KMS-11 (cell line): ENCODE measurements around the gene ATP13A3.

Source experiments
- H2AFZ ChIP-seq: fragments of 200-600 bp; sonication (generic); 2 replicates; pipeline ENCODE4 v1.6.1; 2016; ENCODE audit warnings: antibody characterized with exemption, mixed run types, low read depth
- H3K27ac ChIP-seq: fragments of 200-600 bp; sonication (generic); 2 replicates; pipeline ENCODE4 v1.6.1; 2016; ENCODE audit warnings: mild to moderate bottlenecking, mixed run types
- H3K27me3 ChIP-seq: fragments of 200-600 bp; sonication (generic); 2 replicates; pipeline ENCODE4 v1.6.1; 2017; ENCODE audit warnings: mild to moderate bottlenecking, low read depth, mixed run types, moderate library complexity; ENCODE audit not compliant: insufficient read depth
- H3K36me3 ChIP-seq: fragments of 200-600 bp; sonication (generic); 2 replicates; pipeline ENCODE4 v1.6.1; 2017; ENCODE audit warnings: mild to moderate bottlenecking, mixed run types; ENCODE audit not compliant: insufficient read depth
- H3K4me1 ChIP-seq: fragments of 200-600 bp; sonication (generic); 2 replicates; pipeline ENCODE4 v1.6.1; 2016; ENCODE audit warnings: mild to moderate bottlenecking, low read depth, mixed run types; ENCODE audit not compliant: poor library complexity, severe bottlenecking
- H3K4me2 ChIP-seq: fragments of 200-600 bp; sonication (generic); 2 replicates; pipeline ENCODE4 v1.7.0; 2016; ENCODE audit warnings: mild to moderate bottlenecking, mixed run types
- H3K4me3 ChIP-seq: fragments of 200-600 bp; sonication (generic); IDR thresholded peaks from 2 replicates; pipeline ENCODE4 v1.6.1; 2017; ENCODE audit warnings: low read depth, low read length, mixed read lengths; ENCODE audit not compliant: insufficient read depth
- H3K79me2 ChIP-seq: fragments of 200-600 bp; sonication (generic); 2 replicates; pipeline ENCODE4 v1.6.1; 2016; ENCODE audit warnings: low read depth, mixed run types; ENCODE audit not compliant: insufficient read depth
- H3K9ac ChIP-seq: fragments of 200-600 bp; sonication (generic); 2 replicates; pipeline ENCODE4 v1.6.1; 2016; ENCODE audit warnings: mild to moderate bottlenecking, mixed run types
- H4K20me1 ChIP-seq: fragments of 200-600 bp; sonication (generic); 2 replicates; pipeline ENCODE4 v1.6.1; 2016; ENCODE audit warnings: mild to moderate bottlenecking, mixed run types; ENCODE audit not compliant: insufficient read depth
- TF ChIP-seq, protein P1 (sequence below): fragments of 200-600 bp; sonication (generic); conservative IDR thresholded peaks from 2 replicates; pipeline ENCODE4 v1.6.1; 2017; ENCODE audit warnings: low read depth, mild to moderate bottlenecking, antibody characterized with exemption, low read length, moderate library complexity, mixed read lengths

ATP13A3 gene

DNA sequence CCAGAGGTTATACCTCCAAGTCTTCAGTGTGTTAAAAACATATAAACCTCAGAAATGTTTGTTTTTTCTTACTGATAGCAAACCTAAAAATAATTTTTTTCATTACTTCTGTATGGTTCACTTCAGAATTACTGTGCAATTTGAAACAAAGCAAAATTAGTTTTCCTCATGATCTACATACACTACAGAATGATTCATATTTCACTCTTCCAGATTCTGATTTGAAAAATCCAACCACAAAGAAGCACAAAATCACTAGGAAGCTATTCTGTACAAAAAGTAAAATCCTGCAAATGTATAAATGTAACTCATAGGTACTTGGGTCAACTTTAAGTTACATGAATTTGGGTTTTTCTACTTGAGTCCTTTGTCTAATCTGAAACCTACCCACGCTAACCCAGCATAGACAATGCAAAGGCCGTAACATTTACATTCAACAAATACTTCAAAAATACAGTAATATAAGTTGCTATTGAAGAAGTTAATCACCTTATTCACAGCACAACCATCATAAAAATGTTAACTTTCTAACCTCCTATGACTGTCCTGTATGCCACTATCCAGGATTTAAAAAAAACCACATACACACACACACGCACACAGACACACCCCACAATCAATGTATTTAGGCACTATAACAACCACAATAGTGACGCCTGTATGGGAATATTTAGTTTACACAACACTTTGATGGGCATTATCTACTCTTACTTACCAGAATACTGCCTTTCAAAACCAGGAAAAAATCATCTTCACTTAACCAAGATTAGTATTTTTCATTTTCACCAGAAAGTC is 11.5 kb downstream of the ATP13A3 start:
- H3K79me2 ChIP-seq: peaks cover 89% of the 10 kb centered on the region; the same call in 1 of the 2 replicates
- H3K4me2 ChIP-seq: no peak overlapping the region
- peaks cover 16% of the 10 kb centered on the region for H3K4me1 ChIP-seq
- H3K4me3 ChIP-seq: no peak overlapping the region
- peaks cover 26% of the 10 kb centered on the region for H4K20me1 ChIP-seq
- no peaks in the 10 kb centered on the region for H3K27me3 ChIP-seq
- H2AFZ ChIP-seq: no peak overlapping the region
- TF ChIP-seq, protein P1, sequence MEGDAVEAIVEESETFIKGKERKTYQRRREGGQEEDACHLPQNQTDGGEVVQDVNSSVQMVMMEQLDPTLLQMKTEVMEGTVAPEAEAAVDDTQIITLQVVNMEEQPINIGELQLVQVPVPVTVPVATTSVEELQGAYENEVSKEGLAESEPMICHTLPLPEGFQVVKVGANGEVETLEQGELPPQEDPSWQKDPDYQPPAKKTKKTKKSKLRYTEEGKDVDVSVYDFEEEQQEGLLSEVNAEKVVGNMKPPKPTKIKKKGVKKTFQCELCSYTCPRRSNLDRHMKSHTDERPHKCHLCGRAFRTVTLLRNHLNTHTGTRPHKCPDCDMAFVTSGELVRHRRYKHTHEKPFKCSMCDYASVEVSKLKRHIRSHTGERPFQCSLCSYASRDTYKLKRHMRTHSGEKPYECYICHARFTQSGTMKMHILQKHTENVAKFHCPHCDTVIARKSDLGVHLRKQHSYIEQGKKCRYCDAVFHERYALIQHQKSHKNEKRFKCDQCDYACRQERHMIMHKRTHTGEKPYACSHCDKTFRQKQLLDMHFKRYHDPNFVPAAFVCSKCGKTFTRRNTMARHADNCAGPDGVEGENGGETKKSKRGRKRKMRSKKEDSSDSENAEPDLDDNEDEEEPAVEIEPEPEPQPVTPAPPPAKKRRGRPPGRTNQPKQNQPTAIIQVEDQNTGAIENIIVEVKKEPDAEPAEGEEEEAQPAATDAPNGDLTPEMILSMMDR: no peak
- no peak overlapping the region for H3K27ac ChIP-seq
- H3K36me3 ChIP-seq: no peaks in the 10 kb centered on the region
- H3K9ac ChIP-seq: no peak overlapping the region

DNA sequence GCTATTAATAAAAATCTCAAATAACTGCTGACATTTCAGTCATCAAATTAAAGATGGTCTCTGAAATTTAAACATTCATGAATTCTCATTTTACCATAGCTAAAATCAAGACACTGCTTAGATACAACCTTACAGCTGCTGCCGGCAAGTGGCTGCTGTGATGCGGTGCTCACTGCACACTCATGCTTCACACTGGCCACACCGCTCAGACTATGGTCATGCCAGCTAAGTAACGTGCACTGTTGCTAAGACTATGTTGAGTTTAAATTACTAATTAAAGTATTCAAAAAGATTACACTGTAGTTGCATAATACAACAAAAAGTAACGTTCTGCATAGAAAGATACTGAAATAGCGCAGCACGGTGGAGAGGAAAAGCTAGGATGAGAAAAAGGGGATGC is 12.1 kb downstream of the ATP13A3 start:
- peaks cover 89% of the 10 kb centered on the region; the same call in 1 of the 2 replicates for H3K79me2 ChIP-seq
- H3K4me3 ChIP-seq: no peak overlapping the region
- peaks cover 26% of the 10 kb centered on the region for H4K20me1 ChIP-seq
- TF ChIP-seq, protein P1: no peak
- peaks cover 9% of the 10 kb centered on the region for H3K4me1 ChIP-seq
- H3K36me3 ChIP-seq: no peaks in the 10 kb centered on the region
- H3K27me3 ChIP-seq: no peaks in the 10 kb centered on the region
- no peak overlapping the region for H3K4me2 ChIP-seq
- no peak overlapping the region for H2AFZ ChIP-seq
- no peak overlapping the region for H3K9ac ChIP-seq
- H3K27ac ChIP-seq: no peak overlapping the region

DNA sequence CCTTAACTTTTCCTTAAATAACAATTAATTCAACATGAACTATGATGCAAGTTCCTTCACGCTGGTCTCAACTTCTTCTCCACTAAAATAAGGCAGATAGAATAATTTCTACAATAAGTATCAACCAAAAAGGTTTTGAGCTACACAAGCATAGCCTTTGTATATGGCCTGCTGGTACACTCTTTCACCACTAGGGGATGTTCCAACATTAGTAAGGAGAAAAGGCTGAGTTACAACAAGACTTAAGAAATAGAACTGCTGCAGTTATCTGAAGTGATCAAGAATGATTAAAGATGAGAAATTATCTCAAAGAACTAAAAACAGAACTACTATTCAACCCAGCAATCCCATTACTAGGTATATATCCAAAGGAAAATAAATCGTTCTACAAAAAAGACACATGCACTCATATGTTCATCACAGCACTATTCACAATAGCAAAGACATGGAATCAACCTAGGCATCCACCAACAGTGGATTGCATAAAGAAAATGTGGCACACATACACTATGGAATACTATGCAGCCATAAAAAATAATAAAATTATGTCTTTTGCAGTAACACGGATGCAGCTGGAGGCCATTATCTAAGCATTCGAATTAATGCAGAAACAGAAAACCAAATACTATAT is 14.4 kb downstream of the ATP13A3 start:
- TF ChIP-seq, protein P1: peak; percentile 95
- H3K9ac ChIP-seq: no peak overlapping the region
- H3K4me3 ChIP-seq: no peak overlapping the region
- H3K27ac ChIP-seq: no peak overlapping the region
- H3K4me1 ChIP-seq: peaks cover 26% of the 10 kb centered on the region
- H3K36me3 ChIP-seq: no peaks in the 10 kb centered on the region
- H3K27me3 ChIP-seq: no peaks in the 10 kb centered on the region
- no peak overlapping the region for H3K4me2 ChIP-seq
- H2AFZ ChIP-seq: no peak overlapping the region
- H3K79me2 ChIP-seq: peaks cover 92% of the 10 kb centered on the region
- H4K20me1 ChIP-seq: peaks cover 30% of the 10 kb centered on the region

DNA sequence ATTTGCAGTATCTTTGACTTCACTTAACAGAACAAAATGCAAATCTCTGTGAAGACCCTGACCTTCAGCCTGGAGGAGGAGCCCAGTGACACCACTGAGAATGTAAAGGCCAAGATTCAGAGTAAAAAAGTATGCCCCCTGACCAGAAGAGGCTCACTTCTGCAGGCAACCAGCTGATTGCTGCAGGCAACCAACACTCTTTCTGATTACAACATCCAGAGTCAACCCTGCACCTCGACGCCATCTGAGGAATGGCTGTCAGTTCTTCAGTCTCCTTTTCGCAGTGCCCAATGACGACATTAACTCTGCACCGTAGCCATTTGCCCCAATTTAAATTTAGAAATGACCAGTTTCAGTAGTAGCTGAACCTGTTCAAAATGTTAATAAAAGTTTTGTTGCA is 14.9 kb downstream of the ATP13A3 start:
- Histone ChIP-seq H3K9ac (no peak overlapping the region), H2AFZ (no peak overlapping the region), H4K20me1 (peaks cover 31% of the 10 kb centered on the region), H3K36me3 (no peaks in the 10 kb centered on the region), H3K27me3 (no peaks in the 10 kb centered on the region), H3K4me1 (peaks cover 31% of the 10 kb centered on the region), H3K27ac (no peak overlapping the region), H3K4me3 (no peak overlapping the region), H3K4me2 (no peak overlapping the region), H3K79me2 (peaks cover 92% of the 10 kb centered on the region)
- TF ChIP-seq, protein P1: no peak
